H1 (cell line): ENCODE results near the gene RFX6. TPM values are rescaled to one million over a fixed set of nuclear protein-coding genes. Genes with fewer than 3 reads are reported as not detected.

ENCODE experiments used
- CTCF ChIA-PET: fragments of 300-600 bp; sonication (Branson Sonifier 250); formaldehyde crosslinking; loops from one replicate; lab custom pipeline; 2021; ENCODE audit not compliant: partially characterized antibody; lab: Charles Lee
- POLR2A ChIA-PET: fragments of 300-600 bp; sonication (Branson Sonifier 250); formaldehyde crosslinking; loops from one replicate; lab custom pipeline; 2021; ENCODE audit warnings: inconsistent platforms; ENCODE audit not compliant: partially characterized antibody; lab: Charles Lee
- DNase-seq, 2 experiments: peaks; one replicate each; pipeline versions ENCODE4 v3.0.0 to v3.0.0-alpha.2; 2010 to 2022; ENCODE audit warnings: low spot score in 2 of 2, low read depth in 1 of 2, mixed read lengths in 1 of 2
- FAIRE-seq: peaks from 2 replicates; lab custom pipeline; 2011; peaks lifted over from hg19 to GRCh38; lab: Jason Lieb, UNC
- H2AFZ ChIP-seq: 2 replicates; pipeline ENCODE4 v1.8.1; 2012; ENCODE audit warnings: low read length, inconsistent platforms
- H2AK5ac ChIP-seq: 2 replicates; pipeline ENCODE4 v1.6.1; 2013; ENCODE audit warnings: low read depth, low read length
- H2BK120ac ChIP-seq: replicated peaks from 2 replicates; pipeline ENCODE3; 2013; ENCODE audit warnings: low read depth, low read length, inconsistent platforms
- H2BK12ac ChIP-seq: 2 replicates; pipeline ENCODE4 v1.6.1; 2013; ENCODE audit warnings: low read depth, low read length
- H2BK15ac ChIP-seq: 2 replicates; pipeline ENCODE4 v1.6.1; 2013; ENCODE audit warnings: low read length
- H2BK20ac ChIP-seq: 2 replicates; pipeline ENCODE4 v1.6.1; 2013; ENCODE audit warnings: low read length
- H2BK5ac ChIP-seq: 2 replicates; pipeline ENCODE4 v1.6.1; 2013; ENCODE audit warnings: low read depth, low read length
- H3K14ac ChIP-seq: 2 replicates; pipeline ENCODE4 v1.6.1; 2013; ENCODE audit warnings: inconsistent platforms; ENCODE audit not compliant: insufficient read length
- H3K18ac ChIP-seq: 2 replicates; pipeline ENCODE4 v1.6.1; 2013; ENCODE audit warnings: low read length; ENCODE audit errors: extremely low read depth
- H3K23ac ChIP-seq: 2 replicates; pipeline ENCODE4 v1.6.1; 2013; ENCODE audit warnings: inconsistent platforms; ENCODE audit not compliant: insufficient read length
- H3K23me2 ChIP-seq: 2 replicates; pipeline ENCODE4 v1.6.1; 2013; ENCODE audit warnings: low read depth, low read length
- H3K27ac ChIP-seq: 2 replicates; pipeline ENCODE4 v1.6.1; 2011; ENCODE audit warnings: low read depth, low read length, inconsistent platforms
- H3K27me3 ChIP-seq, 4 experiments: replicated peaks in 1 of 4; 1 replicate in 1 of 4; 2 replicates in 3 of 4; pipeline versions ENCODE4 v1.6.1 to v1.8.1; 2011 to 2013; ENCODE audit warnings: low read length in 3 of 4, mild to moderate bottlenecking in 3 of 4, inconsistent platforms in 2 of 4, mixed read lengths in 2 of 4, moderate library complexity in 1 of 4; ENCODE audit not compliant: control insufficient read depth in 3 of 4, insufficient read depth in 3 of 4; ENCODE audit errors: extremely low read depth in 1 of 4
- H3K36me3 ChIP-seq, 4 experiments: 2 replicates each; pipeline versions ENCODE4 v1.6.1 to v1.8.1; 2011 to 2013; ENCODE audit warnings: mild to moderate bottlenecking in 4 of 4, low read length in 3 of 4, moderate library complexity in 2 of 4, control low read depth in 1 of 4, inconsistent platforms in 1 of 4; ENCODE audit not compliant: insufficient read depth in 4 of 4, control insufficient read depth in 2 of 4
- H3K4ac ChIP-seq: replicated peaks from 2 replicates; pipeline ENCODE3; 2013; ENCODE audit warnings: low read length, low read depth, mixed read lengths, inconsistent platforms; ENCODE audit not compliant: insufficient read length
- H3K4me1 ChIP-seq, 4 experiments: replicated peaks in 1 of 4; 1 replicate in 1 of 4; 2 replicates in 3 of 4; pipeline versions ENCODE4 v1.6.1 to v1.8.1; 2011 to 2013; ENCODE audit warnings: low read length in 3 of 4, inconsistent platforms in 2 of 4, mixed read lengths in 1 of 4; ENCODE audit not compliant: insufficient read depth in 4 of 4, control insufficient read depth in 3 of 4
- H3K4me2 ChIP-seq, 2 experiments: 2 replicates each; pipeline versions ENCODE4 v1.6.1 to v1.8.1; 2011 to 2013; ENCODE audit warnings: low read depth in 2 of 2, low read length in 2 of 2, control low read depth in 1 of 2, inconsistent platforms in 1 of 2, mild to moderate bottlenecking in 1 of 2; ENCODE audit not compliant: insufficient read depth in 1 of 2
- H3K4me3 ChIP-seq, 4 experiments: fragments of 200-600, 300-600 bp in 1 of 4; sonication (generic), shearing (Covaris generic), sonication (Bioruptor Twin) in 1 of 4; 2 replicates each; pipeline versions ENCODE4 v1.5.1 to v1.8.1; 2011 to 2016; ENCODE audit warnings: low read length in 4 of 4, low read depth in 3 of 4, control low read depth in 2 of 4, inconsistent platforms in 2 of 4, mild to moderate bottlenecking in 2 of 4, mixed read lengths in 1 of 4, moderate library complexity in 1 of 4; ENCODE audit not compliant: insufficient read depth in 2 of 4; ENCODE audit errors: extremely low read depth in 1 of 4
- H3K56ac ChIP-seq: replicated peaks from 2 replicates; pipeline ENCODE3; 2013; ENCODE audit warnings: low read depth, mild to moderate bottlenecking, mixed read lengths, low read length, inconsistent platforms; ENCODE audit not compliant: insufficient read length
- H3K79me1 ChIP-seq: 2 replicates; pipeline ENCODE4 v1.6.1; 2013; ENCODE audit warnings: low read depth, low read length, control low read depth
- H3K79me2 ChIP-seq, 2 experiments: 2 replicates each; pipeline versions ENCODE4 v1.6.1 to v1.8.1; 2012 to 2013; ENCODE audit warnings: low read length in 2 of 2, mild to moderate bottlenecking in 2 of 2, inconsistent platforms in 1 of 2; ENCODE audit not compliant: insufficient read depth in 2 of 2, control insufficient read depth in 1 of 2
- H3K9ac ChIP-seq, 4 experiments: replicated peaks in 1 of 4; 1 replicate in 1 of 4; 2 replicates in 3 of 4; pipeline versions ENCODE4 v1.6.1 to v1.8.1; 2011 to 2013; ENCODE audit warnings: low read depth in 3 of 4, low read length in 3 of 4, control low read depth in 2 of 4, mild to moderate bottlenecking in 2 of 4, moderate library complexity in 2 of 4, inconsistent platforms in 1 of 4; ENCODE audit errors: extremely low read depth in 1 of 4
- H3K9me3 ChIP-seq, 2 experiments: 2 replicates each; pipeline versions ENCODE4 v1.6.1 to v1.8.1; 2012 to 2013; ENCODE audit warnings: mild to moderate bottlenecking in 2 of 2, moderate library complexity in 2 of 2, control low read depth in 1 of 2, inconsistent platforms in 1 of 2, low read depth in 1 of 2, low read length in 1 of 2, mixed read lengths in 1 of 2; ENCODE audit not compliant: insufficient read depth in 2 of 2
- H4K20me1 ChIP-seq, 2 experiments: replicated peaks in 1 of 2; 2 replicates each; pipeline versions ENCODE3 to v1.8.1; 2011 to 2013; ENCODE audit warnings: inconsistent platforms in 2 of 2, low read length in 2 of 2, mild to moderate bottlenecking in 1 of 2; ENCODE audit not compliant: insufficient read depth in 2 of 2, control insufficient read depth in 1 of 2
- H4K5ac ChIP-seq: 2 replicates; pipeline ENCODE4 v1.6.1; 2013; ENCODE audit warnings: low read length, low read depth, mixed read lengths, inconsistent platforms; ENCODE audit not compliant: insufficient read length
- H4K8ac ChIP-seq: 2 replicates; pipeline ENCODE4 v1.8.0; 2013; ENCODE audit warnings: mild to moderate bottlenecking, moderate library complexity, low read length, inconsistent platforms; ENCODE audit not compliant: insufficient read depth; ENCODE audit errors: extremely low read depth
- H4K91ac ChIP-seq: replicated peaks from 2 replicates; pipeline ENCODE3; 2013; ENCODE audit warnings: low read length, mixed read lengths, inconsistent platforms; ENCODE audit not compliant: insufficient read length
- KDM1A ChIP-seq: fragments of 200-600, 300-600 bp; sonication (generic); IDR thresholded peaks from 2 replicates; pipeline ENCODE4 v1.7.1; 2016; ENCODE audit warnings: mild to moderate bottlenecking, low read length, borderline replicate concordance
- KDM4A ChIP-seq: IDR thresholded peaks from one replicate; pipeline ENCODE4 v1.7.1; 2012; ENCODE audit warnings: low read depth, mild to moderate bottlenecking, moderate library complexity, low read length, inconsistent platforms; ENCODE audit not compliant: severe bottlenecking
- SP4 ChIP-seq: IDR thresholded peaks from 2 replicates; pipeline ENCODE4 v1.6.1; 2012; ENCODE audit warnings: low read length, inconsistent platforms
- WGBS, 2 experiments: shearing (Covaris generic) in 1 of 2; methylation state at CpG; one replicate each; pipeline versions ENCODE4 v1.1.6 to v1.1.7; 2013 to 2015; ENCODE audit warnings: low lambda C conversion rate in 2 of 2, mixed read lengths in 2 of 2, inconsistent platforms in 1 of 2, low coverage in 1 of 2, missing lambda C conversion rate in 1 of 2; ENCODE audit not compliant: insufficient replicate concordance in 2 of 2, insufficient coverage in 1 of 2, insufficient read length in 1 of 2; ENCODE audit errors: extremely low coverage in 1 of 2, missing lambda C conversion rate in 1 of 2; 5-methylcytosine and 5-hydroxymethylcytosine counted together
- polyA plus RNA-seq, 7 experiments: library from polyadenylated mRNA; depleted of rRNA in 3 of 7; stranded (reverse) in 5 of 7; unstranded in 2 of 7; fragments of >200 nt in 5 of 7; fragments of 200-250 nt in 2 of 7; gene quantifications; 1 replicate in 5 of 7; 2 replicates in 1 of 7; 4 replicates in 1 of 7; pipeline versions ENCODE4 v1.2.1 to v1.2.3, GENCODE V29; 2011 to 2013; ENCODE audit warnings: missing spikeins in 2 of 7, mixed read lengths in 2 of 7
- total RNA-seq: library from RNA; stranded (reverse); fragmentation: NEBNext Ultra II Directional; extraction: Animal tissue kit (Norgen Biotek cat#: 25700); gene quantifications from 2 replicates; pipeline ENCODE4 v1.2.1, GENCODE V29; 2021

The RFX6 gene
- total and polyA plus RNA-seq, 2 of the 8 experiments (the other 6 are each of a cell fraction or from before 2014, with no cell fraction given), result not detected

DNA sequence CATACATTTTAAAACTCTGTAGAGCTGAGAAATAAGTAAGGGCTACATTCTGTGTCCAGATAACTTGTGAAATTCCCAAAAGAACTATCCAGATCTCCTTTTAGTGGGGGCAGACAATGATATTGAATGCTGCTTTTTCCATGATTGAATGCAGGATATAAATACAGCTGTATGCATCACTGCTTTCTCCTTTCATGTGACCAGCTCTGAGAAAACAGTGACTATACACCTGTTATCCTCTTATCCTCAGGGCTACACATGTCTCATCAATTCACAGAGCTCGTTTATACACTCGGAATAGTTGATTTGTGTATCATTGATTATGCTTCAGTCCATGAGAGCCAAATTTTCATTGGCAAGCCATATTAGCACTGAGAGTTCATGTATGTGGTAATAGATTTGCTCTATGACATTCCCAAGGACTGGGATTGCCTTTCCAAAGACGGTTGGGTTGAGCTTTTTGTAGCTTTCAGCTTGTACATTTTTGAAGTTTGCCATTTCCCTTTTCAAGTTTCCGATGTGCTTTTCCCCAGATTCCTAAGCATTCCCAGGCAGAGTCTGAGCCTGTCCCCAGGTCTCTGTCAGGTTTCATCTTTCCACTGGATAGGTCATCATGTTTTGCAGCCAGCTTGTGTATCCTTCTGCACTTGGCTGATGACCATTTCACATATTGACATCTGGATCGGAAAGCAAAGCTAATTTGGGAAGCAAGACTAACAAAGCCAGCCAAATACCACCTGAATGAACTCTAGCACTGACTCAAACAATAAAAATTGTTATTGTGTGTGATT lies 97.7 kb downstream of the RFX6 start:
- no peak for DNase-seq
- Histone ChIP-seq H2AK5ac (no peak overlapping the region), H2BK20ac (no peak overlapping the region), H3K4me1 (no peaks in the 10 kb centered on the region), H3K36me3 (no peaks in the 10 kb centered on the region), H3K4me3 (no peak overlapping the region), H2AFZ (peak overlapping the region; percentile 29; the same call in 1 of the 2 replicates), H3K27ac (no peak overlapping the region), H4K5ac (no peak overlapping the region), H2BK15ac (no peak overlapping the region), H3K4me2 (no peak overlapping the region), H4K8ac (no peak overlapping the region), H3K14ac (no peak overlapping the region), H3K79me2 (no peaks in the 10 kb centered on the region), H3K4ac (no peak overlapping the region), H3K23me2 (no peaks in the 10 kb centered on the region), H2BK12ac (no peak overlapping the region), H3K27me3 (peaks cover 0 to 1% (median 0%) of the 10 kb centered on the region in 4 experiments; a peak in 1 of 7 replicates), H3K9me3 (no peaks in the 10 kb centered on the region), H4K20me1 (no peaks in the 10 kb centered on the region), H4K91ac (no peak overlapping the region), H3K9ac (no peak overlapping the region), H3K79me1 (no peaks in the 10 kb centered on the region), H2BK5ac (no peak overlapping the region), H3K56ac (no peak overlapping the region), H3K23ac (peak overlapping the region; percentile 47), H2BK120ac (no peak overlapping the region), H3K18ac (no peak overlapping the region)
- WGBS, 2 experiments, result 73% methylated on average over 5 of the region's 5 CpGs; no CpG with 5 or more reads in 1 of the 2 experiments
- ChIA-PET POLR2A (no interaction called here), CTCF (interaction anchor here (0.6 to 3.2 kb wide), 15 partner anchors 13 to 834 kb away, joined by 3 to 11 read pairs (median 3); no protein-coding TSS in a partner anchor)
- no peak for FAIRE-seq
- TF ChIP-seq SP4 (no peak), KDM4A (no peak), KDM1A (no peak)
